HG02798 (cell line): ENCODE measurements around the gene TMF1.

Experiments used
- ATAC-seq: cut with Tn5 transposase; IDR thresholded peaks from one replicate; pipeline ENCODE4 v1.9.1; 2021; ENCODE audit warnings: mild to moderate bottlenecking; ENCODE audit not compliant: unreplicated experiment, poor library complexity

Gene TMF1

GRCh38 chr3:69082361-69082760 is 30.2 kb upstream of the TMF1 start:
- ATAC-seq: no peak

DNA sequence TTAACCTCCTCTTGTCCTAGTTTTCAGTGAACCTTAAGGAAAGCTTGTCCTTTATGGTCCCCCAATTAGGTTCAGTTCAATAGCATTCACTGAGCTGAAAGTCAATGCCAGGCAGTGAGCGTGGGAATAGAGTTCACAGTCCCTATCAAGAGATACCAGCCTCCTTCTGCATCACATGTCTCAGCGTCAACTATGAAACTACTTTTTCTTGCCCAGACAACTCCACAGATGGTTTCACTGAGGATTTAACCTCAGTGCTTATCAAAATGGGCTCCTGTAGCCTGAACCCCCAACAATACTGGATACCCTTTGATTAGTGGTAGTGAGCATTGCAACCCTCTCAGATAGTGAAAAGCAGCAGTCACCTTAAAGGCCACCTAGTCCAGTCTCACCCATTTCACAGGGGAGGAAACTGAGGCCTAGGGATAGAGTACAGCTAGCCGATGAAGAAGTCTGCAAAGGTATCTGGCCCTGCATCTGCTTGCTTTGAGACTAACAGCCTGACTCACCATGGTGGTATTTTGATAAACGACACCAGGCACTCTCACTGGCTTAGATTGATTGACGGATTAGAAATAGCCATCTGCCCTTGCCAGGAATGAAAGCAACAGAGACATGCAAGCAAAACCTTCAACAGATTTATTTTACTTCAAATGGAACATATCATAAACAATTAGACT is 29.6 kb upstream of the TMF1 start:
- peak; percentile 15 for ATAC-seq

DNA sequence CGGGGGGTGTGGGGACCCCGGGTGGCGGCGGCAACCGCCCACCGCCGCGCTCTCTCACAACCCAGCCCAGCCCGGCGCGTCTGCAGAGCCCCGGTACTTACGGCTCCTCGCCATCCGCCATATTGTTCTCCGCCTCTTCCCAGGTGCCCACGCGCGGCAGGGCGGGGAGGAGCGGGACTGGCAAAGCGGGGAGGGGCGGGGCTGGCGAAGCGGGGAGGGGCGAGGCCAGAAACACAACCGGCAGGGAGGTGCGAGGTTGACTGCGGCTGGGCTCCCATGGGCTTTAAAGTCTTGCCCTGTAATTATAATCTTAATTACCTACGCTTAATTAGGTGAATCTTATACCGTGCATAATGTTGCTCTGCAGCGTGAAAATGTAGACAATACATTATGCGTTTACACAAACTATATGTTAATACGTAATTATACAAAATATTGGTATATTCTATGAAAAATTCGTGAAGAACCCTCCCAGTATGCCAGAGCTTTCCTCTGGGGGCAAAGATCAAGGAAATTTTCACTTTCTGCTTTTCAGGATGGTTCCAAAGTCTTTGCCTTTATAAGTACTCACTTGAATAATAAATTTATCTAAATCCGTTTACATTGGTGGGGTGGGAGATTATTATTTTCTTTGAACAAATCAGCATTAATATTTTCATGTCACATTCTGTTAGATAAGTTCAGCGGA is 28.2 kb upstream of the TMF1 start, which contains the start of gene UBA3:
UBA3 (minus strand) TSS at position 133 of the 688 bp plus-strand sequence; CDS start at position 121, 12 bp downstream.
- ATAC-seq: peak; percentile 55

- no peak for ATAC-seq
These were observed 27.4 kb upstream of the TMF1 start for GRCh38 chr3:69079269-69080159.

GRCh38 chr3:69072928-69073327 is 20.8 kb upstream of the TMF1 start:
- no peak for ATAC-seq

DNA sequence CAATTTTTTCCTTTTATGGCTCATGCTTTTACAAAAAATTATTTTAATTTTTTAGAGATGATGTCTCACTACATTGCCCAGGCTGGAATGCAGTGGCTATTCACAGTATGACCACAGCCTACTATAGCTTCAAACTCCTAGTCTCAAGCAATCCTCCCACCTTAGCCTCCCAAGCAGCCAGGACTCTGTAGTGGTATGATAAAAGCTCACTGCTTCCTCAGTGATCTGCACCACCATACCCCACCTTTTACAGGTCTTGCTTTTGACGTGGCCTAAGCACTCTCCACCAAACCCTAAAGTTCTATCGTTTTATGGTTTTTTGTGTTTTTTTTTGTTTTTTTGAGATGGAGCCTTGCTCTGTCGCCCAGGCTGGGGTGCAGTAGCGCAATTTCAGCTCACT is 14.0 kb upstream of the TMF1 start:
- no peak for ATAC-seq

DNA sequence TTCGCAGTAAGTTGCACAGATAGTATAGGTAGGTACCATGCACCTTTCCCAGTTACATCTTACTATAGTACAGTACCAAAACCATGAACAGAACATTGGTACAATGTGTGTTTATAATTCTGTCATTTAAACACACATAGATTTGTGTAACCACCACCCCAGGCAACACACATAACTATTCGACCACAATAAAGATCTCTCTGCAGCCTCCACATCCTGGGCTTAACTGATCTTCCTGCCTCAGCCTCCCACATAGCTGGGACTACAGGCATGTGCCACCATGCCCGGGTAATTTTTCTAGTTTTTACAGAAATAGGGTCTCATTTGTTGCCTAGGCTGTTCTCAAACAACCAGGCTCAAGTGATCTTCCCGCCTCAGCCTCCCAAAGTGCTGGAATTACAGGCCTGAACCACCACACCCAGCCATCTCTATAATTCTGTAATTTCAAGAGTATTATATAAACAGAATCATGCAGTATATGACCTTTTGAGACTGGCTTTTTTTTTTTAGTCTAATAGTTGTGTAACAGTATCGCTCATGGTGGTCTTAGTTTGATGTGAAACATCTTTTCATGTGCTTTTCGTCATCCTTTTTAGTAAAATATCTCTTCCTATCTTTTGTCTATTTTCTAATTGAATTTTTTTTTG is 13.3 kb upstream of the TMF1 start:
- no peak for ATAC-seq

GRCh38 chr3:69063636-69064035 is 11.5 kb upstream of the TMF1 start:
- ATAC-seq: no peak

GRCh38 chr3:69059688-69060087 is 7.6 kb upstream of the TMF1 start:
- no peak for ATAC-seq

DNA sequence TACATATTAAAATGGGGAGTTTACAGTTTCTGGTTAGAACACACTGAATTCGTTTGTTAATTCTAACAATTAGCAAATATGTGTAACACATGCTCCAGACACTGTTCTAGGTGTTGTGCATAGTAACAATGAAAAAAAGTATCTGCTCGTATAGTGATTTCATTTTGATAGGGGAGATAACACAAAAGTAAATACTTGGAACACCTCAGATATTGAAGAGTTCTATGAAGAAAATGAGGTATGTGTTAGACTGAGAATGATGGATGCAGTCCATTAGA is 6.8 kb upstream of the TMF1 start:
- no peak for ATAC-seq

DNA sequence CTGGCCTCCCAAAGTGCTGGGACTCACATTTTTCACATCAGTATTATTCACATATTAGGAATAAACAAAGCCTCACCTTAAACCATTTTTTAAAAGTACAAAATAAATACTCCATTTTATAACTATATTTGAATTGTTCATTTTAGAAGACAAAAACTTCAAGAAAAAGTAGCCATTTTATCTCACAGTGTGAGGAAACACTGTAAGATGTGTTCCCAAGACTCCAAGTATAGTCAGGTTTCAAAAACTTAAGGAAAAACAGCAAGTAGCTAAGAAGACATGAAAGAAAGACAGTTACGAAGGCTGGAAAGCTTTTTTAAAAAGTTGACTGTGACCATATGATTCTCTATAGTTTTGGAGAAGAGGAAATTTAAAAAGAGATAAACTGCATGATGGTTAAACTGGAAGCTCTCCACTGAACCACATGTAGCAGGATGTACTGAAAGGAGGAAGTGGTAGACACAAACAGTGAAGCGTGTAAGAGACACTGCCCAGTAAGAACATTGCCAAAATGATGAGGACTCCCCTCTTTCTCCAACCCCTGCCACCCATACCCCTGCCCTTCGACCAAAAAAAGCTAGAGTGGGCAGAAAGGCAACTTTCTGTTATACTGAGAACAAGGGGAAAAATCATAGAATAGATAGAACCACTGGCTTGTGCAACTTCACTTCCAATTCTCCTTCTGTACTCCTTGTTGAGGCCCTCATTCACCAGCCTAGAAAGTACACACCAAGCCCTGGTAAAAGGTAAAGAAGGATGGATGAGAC is 6.2 kb upstream of the TMF1 start:
- peak; percentile 94 for ATAC-seq

DNA sequence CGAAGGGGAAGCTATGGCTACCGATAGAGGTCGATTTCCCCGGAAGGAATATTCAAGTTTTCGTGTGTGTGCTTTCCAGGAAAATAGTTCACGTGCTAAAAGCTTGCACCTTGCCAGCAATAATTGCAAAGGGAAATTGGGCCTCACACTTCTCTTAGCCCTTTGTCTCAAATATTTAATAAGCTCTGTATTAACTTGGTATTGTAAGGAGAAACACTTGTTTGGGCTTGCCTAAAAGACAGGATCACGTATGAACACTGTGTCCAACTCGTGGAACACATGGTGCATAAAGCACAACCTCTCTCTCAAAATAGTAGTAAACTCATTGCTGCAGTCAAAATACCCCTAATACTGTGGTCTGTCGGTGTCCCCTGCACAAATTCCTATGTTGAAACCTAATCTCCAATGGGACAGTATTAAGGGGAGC is 352 bp upstream of the TMF1 start:
- peak; percentile 1 for ATAC-seq

DNA sequence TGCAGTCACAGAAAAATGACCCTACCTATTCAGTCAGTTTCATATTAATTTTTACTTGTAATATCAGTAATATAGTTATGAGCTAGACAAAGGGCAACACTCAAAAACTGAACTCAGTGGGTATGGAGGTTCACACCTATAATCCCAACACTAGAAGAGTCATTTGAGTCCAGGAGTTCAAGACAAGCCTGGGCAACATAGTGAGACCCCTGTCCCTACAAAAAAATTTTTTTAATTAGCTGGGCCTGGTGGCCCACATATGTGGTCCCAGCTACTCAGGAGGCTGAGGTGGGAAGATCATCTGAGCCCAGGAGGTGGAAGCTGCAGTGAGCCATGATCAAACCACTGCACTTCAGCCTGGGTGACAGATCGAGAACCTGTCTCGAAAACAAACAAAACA is 3.1 kb downstream of the TMF1 start:
- no peak for ATAC-seq

DNA sequence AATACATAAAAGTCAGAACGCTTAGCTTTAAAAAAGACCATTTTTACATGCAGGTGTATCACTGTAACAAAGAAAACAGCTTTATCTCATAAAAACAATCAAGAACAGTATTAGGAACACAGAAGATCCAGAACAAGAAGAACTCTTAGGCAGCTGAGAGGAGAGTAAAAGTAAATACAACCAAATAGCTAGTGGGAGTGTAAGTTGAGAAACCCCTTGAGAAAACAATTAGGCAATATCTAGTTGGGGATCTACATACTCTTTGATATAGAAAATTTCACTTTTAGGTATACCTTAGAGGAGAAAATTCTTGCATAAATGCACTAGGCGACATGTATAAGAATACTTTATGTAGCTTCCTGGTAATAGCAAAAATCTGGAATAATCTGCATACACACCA is 7.5 kb downstream of the TMF1 start:
- no peak for ATAC-seq

- ATAC-seq: no peak
These were observed 18.7 kb downstream of the TMF1 start for GRCh38 chr3:69033470-69033869.

GRCh38 chr3:69032737-69033136 is 19.4 kb downstream of the TMF1 start:
- no peak for ATAC-seq

DNA sequence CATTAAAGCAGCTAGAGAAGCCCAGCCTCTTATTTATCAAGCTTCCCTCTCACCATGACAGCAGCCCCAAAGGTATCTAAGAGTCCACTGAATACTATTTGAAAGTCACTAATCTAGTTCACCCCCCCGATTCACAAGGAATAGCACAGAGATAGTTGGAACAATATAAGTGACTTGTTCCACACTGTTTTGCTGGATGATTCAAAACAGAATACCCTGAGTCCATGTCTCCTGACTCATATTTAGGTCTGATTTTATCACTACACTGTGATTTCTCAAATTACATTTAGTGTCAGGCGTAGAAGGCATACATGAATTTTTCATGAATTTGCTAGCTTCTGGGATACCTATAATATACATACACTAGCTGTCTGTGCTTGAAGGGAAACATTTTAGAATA is 20.0 kb downstream of the TMF1 start:
- no peak for ATAC-seq

DNA sequence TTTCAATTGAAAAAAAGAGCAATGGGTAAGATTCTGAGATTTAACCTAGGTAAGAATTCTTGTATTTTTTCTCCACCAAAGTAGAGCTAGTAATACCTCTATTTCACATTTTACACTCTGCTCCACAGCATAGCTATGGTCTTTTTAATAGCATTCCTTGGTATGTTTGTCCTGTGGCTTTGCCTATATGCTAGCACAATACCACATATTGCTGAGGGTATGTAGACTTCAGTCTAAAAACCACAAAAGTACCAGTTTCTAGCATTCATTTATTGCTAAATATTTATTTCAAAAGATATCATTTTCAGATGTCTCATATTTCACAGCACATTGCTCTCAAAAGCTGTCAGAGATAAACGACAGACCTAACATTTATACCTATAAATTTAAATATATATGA is 20.5 kb downstream of the TMF1 start:
- ATAC-seq: no peak

DNA sequence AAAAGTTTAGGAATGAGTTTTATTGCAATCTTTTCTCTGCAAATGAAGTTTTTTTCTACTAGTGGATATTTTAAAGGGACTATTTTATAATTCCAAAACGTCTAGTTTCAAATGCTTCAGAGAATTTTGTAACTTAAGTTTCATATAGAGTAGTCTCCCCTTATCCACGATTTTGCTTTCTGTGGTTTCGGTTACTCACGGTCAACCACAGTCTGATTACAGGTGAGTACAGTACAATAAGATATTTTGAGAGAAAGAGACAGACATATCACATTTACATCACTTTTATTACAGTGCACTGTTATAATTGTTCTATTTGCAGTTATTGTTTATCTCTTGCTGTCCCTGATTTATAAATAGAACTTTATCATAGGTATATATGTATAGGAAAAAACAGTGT is 31.3 kb downstream of the TMF1 start:
- ATAC-seq: no peak

- no peak for ATAC-seq
These were observed 31.7 kb downstream of the TMF1 start for GRCh38 chr3:69020424-69020823.
